Fibroblast of pulmonary artery (primary cell): ENCODE measurements around the gene MICU2.

Source experiments
- DNase-seq: peaks from one replicate; pipeline ENCODE4 v3.0.0-alpha.2; 2010; ENCODE audit warnings: low read depth
- H3K4me3 ChIP-seq: replicated peaks from 2 replicates; pipeline ENCODE4 v1.5.1; 2011; ENCODE audit warnings: low read depth, mild to moderate bottlenecking, control low read depth, low read length, moderate library complexity
- CTCF ChIP-seq: IDR thresholded peaks from 2 replicates; pipeline ENCODE4 v1.5.1; 2011; ENCODE audit warnings: mild to moderate bottlenecking, control low read depth, low read length, inconsistent platforms; ENCODE audit errors: missing control alignments

Gene MICU2

DNA sequence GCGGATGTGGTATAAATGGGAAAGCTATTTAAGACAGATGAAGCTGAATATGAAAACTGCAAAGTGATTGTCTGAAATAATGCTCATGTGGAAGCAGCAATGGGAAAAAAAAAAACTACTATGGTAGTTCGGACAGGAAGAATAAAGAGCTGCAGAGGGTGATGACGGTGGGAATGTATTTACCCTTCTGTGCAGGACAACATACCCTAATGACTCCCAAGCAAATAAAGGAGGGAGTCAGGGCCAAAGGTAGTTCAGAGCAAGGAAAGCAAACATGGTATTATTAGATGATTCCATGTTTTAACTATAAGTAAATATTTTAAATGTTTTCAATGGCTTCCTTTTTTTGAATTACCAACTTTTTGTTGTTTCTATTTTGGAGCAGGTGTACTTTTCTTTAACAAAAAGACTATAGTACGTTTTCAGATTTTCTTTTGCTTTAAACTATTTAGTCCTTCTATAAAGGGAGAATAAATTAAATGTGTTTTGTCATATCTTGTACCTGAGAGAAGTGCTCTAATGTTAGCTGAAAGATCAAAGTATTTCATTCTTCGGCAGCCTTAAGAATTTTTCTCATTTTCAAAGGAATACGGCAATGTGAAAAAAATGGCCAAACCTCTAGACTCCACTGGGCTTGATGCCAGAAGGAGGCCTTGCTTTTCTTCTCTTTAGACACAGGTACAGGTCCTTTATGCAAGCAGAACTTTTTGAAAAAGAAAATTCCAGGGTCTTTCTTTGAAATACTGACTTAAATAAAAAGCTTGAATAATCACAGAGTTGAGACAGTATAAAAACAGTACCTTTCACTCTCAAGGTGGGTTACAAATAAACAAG is 77.0 kb downstream of the MICU2 start:
- no peak for DNase-seq
- no peak for TF ChIP-seq CTCF
- H3K4me3 ChIP-seq = no peak overlapping the region

- DNase-seq = no peak
- H3K4me3 ChIP-seq = no peak overlapping the region
- no peak for TF ChIP-seq CTCF
Observed at GRCh38 chr13:21522847-21523246, 81.1 kb downstream of the MICU2 start.

- no peak for TF ChIP-seq CTCF
- H3K4me3 ChIP-seq = no peak overlapping the region
- DNase-seq = no peak
Observed at GRCh38 chr13:21522130-21522529, 81.8 kb downstream of the MICU2 start.

- H3K4me3 ChIP-seq = no peak overlapping the region
- DNase-seq = no peak
- no peak for TF ChIP-seq CTCF
Observed at GRCh38 chr13:21518617-21519144, 85.3 kb downstream of the MICU2 start.

- H3K4me3 ChIP-seq = no peak overlapping the region
- no peak for TF ChIP-seq CTCF
- DNase-seq = no peak
Observed at GRCh38 chr13:21517576-21517975, 86.4 kb downstream of the MICU2 start.

DNA sequence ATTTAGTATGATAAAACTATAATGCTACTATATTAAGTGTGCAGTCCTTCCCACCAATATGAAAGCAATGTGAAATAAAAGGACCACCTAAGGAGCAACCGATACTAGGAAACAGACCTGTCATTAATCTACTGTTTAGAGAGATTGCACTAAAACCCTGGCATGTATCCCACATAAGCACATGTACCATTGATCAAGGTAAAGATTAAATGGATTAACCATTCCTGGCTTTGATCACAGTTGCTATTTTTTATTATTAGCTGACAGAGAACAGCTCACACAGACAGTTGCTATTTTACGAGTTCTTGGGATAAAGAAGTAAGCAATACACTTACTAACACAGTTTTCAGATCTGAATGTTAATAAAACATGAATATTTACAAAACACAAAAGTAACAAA is 87.2 kb downstream of the MICU2 start:
- H3K4me3 ChIP-seq = no peak overlapping the region
- TF ChIP-seq CTCF = no peak
- no peak for DNase-seq

DNA sequence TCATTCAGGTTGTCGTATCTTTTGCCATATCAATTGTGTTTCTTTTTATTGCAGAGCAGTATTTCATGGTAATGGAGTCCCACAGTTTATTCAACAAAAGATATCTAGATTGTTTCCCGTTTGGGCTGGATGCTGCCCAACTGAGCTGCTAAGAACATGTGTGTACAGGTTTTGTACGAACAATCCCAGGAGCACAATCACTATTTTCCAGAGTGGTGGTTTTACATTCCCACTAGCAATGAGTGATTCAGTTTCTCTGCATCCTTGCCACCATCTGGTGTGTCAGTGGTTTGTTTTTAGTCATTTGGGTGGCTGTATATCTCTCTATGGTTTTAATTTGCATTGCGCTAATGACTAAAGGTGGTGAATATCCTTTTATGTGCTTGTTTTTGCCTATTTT is 92.1 kb downstream of the MICU2 start:
- no peak for DNase-seq
- no peak for TF ChIP-seq CTCF
- no peak overlapping the region for H3K4me3 ChIP-seq
